GM18870 (cell line): Measurements from ENCODE around the gene TMEM72.

Experiments used
- ATAC-seq: cut with Tn5 transposase; IDR thresholded peaks from one replicate; pipeline ENCODE4 v1.9.1; 2021; ENCODE audit warnings: moderate library complexity; ENCODE audit not compliant: unreplicated experiment

The TMEM72 gene

GRCh38 chr10:44933451-44934321 lies 22.5 kb downstream of the TMEM72 start:
- ATAC-seq = no peak

GRCh38 chr10:44934416-44935200 lies 23.5 kb downstream of the TMEM72 start:
- ATAC-seq = no peak

GRCh38 chr10:44935201-44935965 lies 24.2 kb downstream of the TMEM72 start:
- no peak for ATAC-seq

- ATAC-seq = no peak
Measured at GRCh38 chr10:44935966-44936295, 24.8 kb downstream of the TMEM72 start.

- ATAC-seq = no peak
Measured at GRCh38 chr10:44936314-44936975, 25.3 kb downstream of the TMEM72 start.

- ATAC-seq = no peak
Measured at GRCh38 chr10:44937196-44938005, 26.3 kb downstream of the TMEM72 start.

GRCh38 chr10:44938956-44939355 lies 27.8 kb downstream of the TMEM72 start:
- ATAC-seq = no peak

- ATAC-seq = no peak
Measured at GRCh38 chr10:44939691-44940401, 28.7 kb downstream of the TMEM72 start.

GRCh38 chr10:44944354-44944753 lies 33.2 kb downstream of the TMEM72 start:
- ATAC-seq = no peak

GRCh38 chr10:44946205-44946604 lies 35.1 kb downstream of the TMEM72 start:
- ATAC-seq = peak; percentile 64

- peak; percentile 80 for ATAC-seq
Measured at GRCh38 chr10:44947371-44948152, 36.4 kb downstream of the TMEM72 start.

- ATAC-seq = no peak
Measured at GRCh38 chr10:44948642-44949041, 37.5 kb downstream of the TMEM72 start.

- ATAC-seq = no peak
Measured at GRCh38 chr10:44949127-44949802, 38.1 kb downstream of the TMEM72 start.

- ATAC-seq = no peak
Measured at GRCh38 chr10:44949915-44950314, 38.8 kb downstream of the TMEM72 start.

GRCh38 chr10:44950326-44951225 lies 39.4 kb downstream of the TMEM72 start:
- ATAC-seq = no peak

GRCh38 chr10:44951576-44952226 lies 40.6 kb downstream of the TMEM72 start:
- ATAC-seq = no peak
